Keratinocyte (primary cell): Measurements from ENCODE around the gene PYDC1. TPM values are rescaled to one million over a fixed set of nuclear protein-coding genes. Genes with fewer than 3 reads are reported as not detected.

Experiments
- DNase-seq: peaks from one replicate; pipeline ENCODE4 v3.0.0-alpha.2; 2011; ENCODE audit warnings: low read depth, missing footprints, low spot score
- FAIRE-seq: peaks from 2 replicates; lab custom pipeline; 2011; peaks lifted over from hg19 to GRCh38; lab: Jason Lieb, UNC
- H2AFZ ChIP-seq: 2 replicates; pipeline ENCODE4 v1.6.0; 2012; ENCODE audit warnings: low read length, control low read depth, inconsistent platforms; ENCODE audit not compliant: control insufficient read depth
- H3K27ac ChIP-seq: 2 replicates; pipeline ENCODE4 v1.5.1; 2011; ENCODE audit warnings: low read length; ENCODE audit not compliant: control insufficient read depth, insufficient read depth
- H3K27me3 ChIP-seq: 3 replicates; pipeline ENCODE4 v1.6.0; 2011; ENCODE audit warnings: low read length; ENCODE audit not compliant: control insufficient read depth, insufficient read depth; ENCODE audit errors: extremely low read depth
- H3K36me3 ChIP-seq, 2 experiments: 2 replicates in 1 of 2; 3 replicates in 1 of 2; pipeline ENCODE4 v1.5.1; 2011; ENCODE audit warnings: low read length in 2 of 2, mild to moderate bottlenecking in 1 of 2; ENCODE audit not compliant: control insufficient read depth in 2 of 2, insufficient read depth in 2 of 2; ENCODE audit errors: extremely low read depth in 1 of 2
- H3K4me1 ChIP-seq: 3 replicates; pipeline ENCODE4 v1.5.1; 2011; ENCODE audit warnings: low read length; ENCODE audit not compliant: control insufficient read depth, insufficient read depth; ENCODE audit errors: extremely low read depth
- H3K4me2 ChIP-seq: 3 replicates; pipeline ENCODE4 v1.6.0; 2011; ENCODE audit warnings: low read depth, low read length; ENCODE audit not compliant: control insufficient read depth, insufficient read depth; ENCODE audit errors: extremely low read depth
- H3K4me3 ChIP-seq, 3 experiments: fragments of 200-600 bp in 1 of 3; sonication (generic) in 1 of 3; 2 replicates in 2 of 3; 3 replicates in 1 of 3; pipeline ENCODE4 v1.5.1; 2011 to 2016; ENCODE audit warnings: low read length in 3 of 3, mild to moderate bottlenecking in 3 of 3, control low read depth in 2 of 3, inconsistent platforms in 1 of 3, low read depth in 1 of 3, mixed read lengths in 1 of 3, mixed run types in 1 of 3, moderate library complexity in 1 of 3; ENCODE audit not compliant: control insufficient read depth in 2 of 3, insufficient read depth in 2 of 3; ENCODE audit errors: extremely low read depth in 1 of 3
- H3K79me2 ChIP-seq: 2 replicates; pipeline ENCODE4 v1.6.0; 2012; ENCODE audit warnings: low read length; ENCODE audit not compliant: control insufficient read depth, insufficient read depth
- H3K9ac ChIP-seq: 3 replicates; pipeline ENCODE4 v1.6.0; 2011; ENCODE audit warnings: low read length; ENCODE audit not compliant: control insufficient read depth, insufficient read depth; ENCODE audit errors: extremely low read depth
- H3K9me1 ChIP-seq: 3 replicates; pipeline ENCODE4 v1.6.0; 2011; ENCODE audit warnings: low read length; ENCODE audit not compliant: control insufficient read depth, insufficient read depth; ENCODE audit errors: extremely low read depth
- H3K9me3 ChIP-seq: 2 replicates; pipeline ENCODE4 v1.5.1; 2012; ENCODE audit warnings: low read depth, low read length; ENCODE audit not compliant: control insufficient read depth
- H4K20me1 ChIP-seq: 3 replicates; pipeline ENCODE4 v1.6.0; 2011; ENCODE audit warnings: low read length; ENCODE audit not compliant: control insufficient read depth, insufficient read depth; ENCODE audit errors: extremely low read depth
- EZH2 ChIP-seq: IDR thresholded peaks from one replicate; pipeline ENCODE4 v1.6.1; 2012; ENCODE audit warnings: inconsistent platforms, mild to moderate bottlenecking, low read length, moderate library complexity
- dilution Hi-C: fragments of 300-500 bp; cut with MboI; formaldehyde crosslinking; loops from one replicate; pipeline ENCODE4 v1.7.0; 2020; ENCODE audit warnings: low sequenced_read_pairs; ENCODE audit not compliant: extremely low pct_ligation_motif_present
- polyA plus RNA-seq, 5 experiments: library from polyadenylated mRNA; depleted of rRNA in 3 of 5; stranded (reverse) in 3 of 5; stranded (forward) in 1 of 5; unstranded in 1 of 5; fragments of >200 nt; gene quantifications; 1 replicate in 1 of 5; 2 replicates in 3 of 5; 3 replicates in 1 of 5; pipeline versions ENCODE4 v1.2.1 to v1.2.3, GENCODE V29; 2011 to 2012; ENCODE audit warnings: missing spikeins in 2 of 5, low read depth in 1 of 5, low replicate concordance in 1 of 5
- TF ChIP-seq, protein P1 (sequence below), 3 experiments: IDR thresholded peaks in 1 of 3; conservative IDR thresholded peaks in 1 of 3; optimal IDR thresholded peaks in 1 of 3; 2 replicates in 2 of 3; 3 replicates in 1 of 3; pipeline versions ENCODE3 to v1.5.1; 2011; ENCODE audit warnings: low read length in 3 of 3, mild to moderate bottlenecking in 3 of 3, moderate library complexity in 2 of 3, control low read depth in 1 of 3, inconsistent platforms in 1 of 3; ENCODE audit not compliant: insufficient read depth in 2 of 3; ENCODE audit errors: extremely low read depth in 1 of 3

PYDC1 gene
- polyA plus RNA-seq, 1 donor (not counting 4 experiments of a cell fraction or from before 2014, with no cell fraction given), result not detected

DNA sequence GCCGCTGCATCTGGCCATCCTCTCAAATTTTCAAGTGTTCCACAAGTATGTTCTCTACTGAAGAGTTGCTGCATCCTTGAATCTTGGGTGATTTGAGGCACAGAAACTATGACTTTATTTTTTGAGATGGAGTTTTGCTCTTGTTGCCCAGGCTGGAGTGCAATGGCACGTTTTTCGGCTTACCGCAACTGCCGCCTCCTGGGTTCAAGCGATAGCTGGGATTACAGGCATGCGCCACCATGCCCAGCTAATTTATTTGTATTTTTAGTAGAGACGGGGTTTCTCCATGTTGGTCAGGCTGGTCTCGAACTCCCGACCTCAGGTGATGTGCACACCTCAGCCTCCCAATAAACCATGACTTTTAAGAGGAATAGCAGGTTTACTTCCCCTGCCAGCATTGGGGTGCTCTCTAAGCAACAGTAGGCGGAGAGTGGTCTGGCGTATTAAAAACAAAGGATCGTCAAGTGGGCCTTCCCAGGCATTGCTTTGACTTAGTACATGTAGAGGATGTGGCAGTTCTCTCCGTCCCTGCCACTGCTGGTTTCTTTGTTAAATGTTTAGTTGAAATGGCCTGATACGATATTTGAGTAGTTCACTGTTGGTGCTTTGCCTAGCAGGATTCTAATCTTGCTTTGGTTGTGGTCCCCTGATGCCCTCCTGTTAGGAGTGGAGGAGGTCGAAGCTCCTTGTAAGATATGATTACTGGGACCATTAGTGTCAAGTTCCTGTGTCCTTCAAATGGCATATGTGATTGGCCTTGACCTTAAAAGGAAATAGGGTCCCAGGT is 23.9 kb downstream of the PYDC1 start:
- FAIRE-seq (no peak), DNase-seq (no peak)
- H4K20me1 ChIP-seq, result peaks cover 22% of the 10 kb centered on the region
- dilution Hi-C loops, result no loop called here
- H3K79me2 ChIP-seq, result peaks cover 12% of the 10 kb centered on the region
- H3K27ac ChIP-seq, result no peak overlapping the region
- H3K4me2 ChIP-seq, result no peak overlapping the region
- no peak for TF ChIP-seq EZH2
- TF ChIP-seq, protein P1, sequence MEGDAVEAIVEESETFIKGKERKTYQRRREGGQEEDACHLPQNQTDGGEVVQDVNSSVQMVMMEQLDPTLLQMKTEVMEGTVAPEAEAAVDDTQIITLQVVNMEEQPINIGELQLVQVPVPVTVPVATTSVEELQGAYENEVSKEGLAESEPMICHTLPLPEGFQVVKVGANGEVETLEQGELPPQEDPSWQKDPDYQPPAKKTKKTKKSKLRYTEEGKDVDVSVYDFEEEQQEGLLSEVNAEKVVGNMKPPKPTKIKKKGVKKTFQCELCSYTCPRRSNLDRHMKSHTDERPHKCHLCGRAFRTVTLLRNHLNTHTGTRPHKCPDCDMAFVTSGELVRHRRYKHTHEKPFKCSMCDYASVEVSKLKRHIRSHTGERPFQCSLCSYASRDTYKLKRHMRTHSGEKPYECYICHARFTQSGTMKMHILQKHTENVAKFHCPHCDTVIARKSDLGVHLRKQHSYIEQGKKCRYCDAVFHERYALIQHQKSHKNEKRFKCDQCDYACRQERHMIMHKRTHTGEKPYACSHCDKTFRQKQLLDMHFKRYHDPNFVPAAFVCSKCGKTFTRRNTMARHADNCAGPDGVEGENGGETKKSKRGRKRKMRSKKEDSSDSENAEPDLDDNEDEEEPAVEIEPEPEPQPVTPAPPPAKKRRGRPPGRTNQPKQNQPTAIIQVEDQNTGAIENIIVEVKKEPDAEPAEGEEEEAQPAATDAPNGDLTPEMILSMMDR (optimal IDR thresholded peaks at IDR 0.05 in 1 of 3, IDR thresholded peaks at IDR 0.05 in 1 of 3, conservative IDR thresholded peaks at IDR 0.05 in 1 of 3; ENCODE audit: extremely low read depth in 1 of 3, insufficient read depth in 2 of 3, low read length in 3 of 3), result no peak
- no peak overlapping the region for H3K4me3 ChIP-seq
- no peaks in the 10 kb centered on the region for H3K9me1 ChIP-seq
- H3K4me1 ChIP-seq, result no peaks in the 10 kb centered on the region
- no peak overlapping the region for H3K9ac ChIP-seq
- H2AFZ ChIP-seq, result no peak overlapping the region
- H3K27me3 ChIP-seq, result no peaks in the 10 kb centered on the region
- H3K36me3 ChIP-seq, result peaks cover 44 to 75% of the 10 kb centered on the region in 2 experiments
- no peaks in the 10 kb centered on the region for H3K9me3 ChIP-seq

DNA sequence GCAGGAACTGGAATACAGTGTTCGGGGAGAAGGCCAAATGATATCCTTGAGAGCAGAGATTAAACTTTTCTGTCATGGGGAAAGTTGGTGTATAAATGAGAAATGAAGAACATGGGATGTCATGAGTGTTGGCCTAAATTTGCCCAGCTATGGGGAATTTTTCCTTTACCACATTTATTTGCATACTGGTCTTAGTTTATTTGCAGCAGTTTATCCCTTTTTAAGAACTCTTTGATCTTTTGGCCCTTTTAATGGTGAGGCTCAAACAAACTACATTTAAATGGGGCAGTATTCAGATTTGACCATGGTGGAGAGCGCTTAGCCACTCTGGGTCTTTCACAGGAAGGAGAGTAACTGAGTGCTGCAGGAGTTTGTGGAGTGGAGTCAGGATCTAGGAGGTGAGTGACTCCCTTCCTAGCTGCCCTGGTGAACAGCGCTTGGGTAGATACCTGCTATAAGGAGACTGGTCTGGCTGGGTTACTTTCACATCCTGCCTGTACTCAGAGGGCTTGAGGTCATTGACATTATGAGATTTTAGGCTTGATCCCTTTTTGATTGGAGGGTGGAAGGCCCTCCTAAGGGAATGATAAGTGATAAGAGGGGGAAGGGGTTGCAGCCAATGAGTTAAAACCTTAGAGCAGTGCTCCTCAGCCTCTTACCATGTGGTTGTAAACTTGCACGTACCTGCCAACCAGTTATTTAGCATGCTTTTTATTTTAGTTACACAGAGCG is 25.1 kb downstream of the PYDC1 start:
- TF ChIP-seq EZH2, result no peak
- TF ChIP-seq, protein P1 (optimal IDR thresholded peaks at IDR 0.05 in 1 of 3, IDR thresholded peaks at IDR 0.05 in 1 of 3, conservative IDR thresholded peaks at IDR 0.05 in 1 of 3; ENCODE audit: extremely low read depth in 1 of 3, insufficient read depth in 2 of 3, low read length in 3 of 3), result no peak
- H3K27ac ChIP-seq, result no peak overlapping the region
- no peak overlapping the region for H2AFZ ChIP-seq
- no peaks in the 10 kb centered on the region for H3K9me3 ChIP-seq
- FAIRE-seq, result no peak
- no peak for DNase-seq
- no peaks in the 10 kb centered on the region for H3K27me3 ChIP-seq
- no peak overlapping the region for H3K4me2 ChIP-seq
- peaks cover 50 to 87% of the 10 kb centered on the region in 2 experiments for H3K36me3 ChIP-seq
- peaks cover 24% of the 10 kb centered on the region for H3K79me2 ChIP-seq
- H3K4me1 ChIP-seq, result no peaks in the 10 kb centered on the region
- H3K9me1 ChIP-seq, result no peaks in the 10 kb centered on the region
- H4K20me1 ChIP-seq, result peaks cover 27% of the 10 kb centered on the region
- H3K9ac ChIP-seq, result no peak overlapping the region
- H3K4me3 ChIP-seq, result no peak overlapping the region
- dilution Hi-C loops, result no loop called here
